Skeletal muscle tissue (tissue), 4 donors: ENCODE measurements around the gene NAA35. TPM values are rescaled to one million over a fixed set of nuclear protein-coding genes. Genes with fewer than 3 reads are reported as not detected.

Source experiments
- H3K27ac ChIP-seq: one replicate; pipeline ENCODE4 v1.7.0; 2013; ENCODE audit warnings: mild to moderate bottlenecking, low read depth, low read length, inconsistent platforms
- H3K27me3 ChIP-seq, 3 donors: one replicate each; pipeline ENCODE4 v1.7.0; 2013; ENCODE audit warnings: low read length in 3 of 3; ENCODE audit not compliant: control insufficient read depth in 3 of 3, insufficient read depth in 3 of 3
- H3K36me3 ChIP-seq, 3 donors: one replicate each; pipeline ENCODE4 v1.7.0; 2013; ENCODE audit warnings: low read length in 3 of 3; ENCODE audit not compliant: control insufficient read depth in 3 of 3, insufficient read depth in 3 of 3
- H3K4me1 ChIP-seq, 3 donors: one replicate each; pipeline ENCODE4 v1.7.0; 2013; ENCODE audit warnings: low read length in 3 of 3, mild to moderate bottlenecking in 3 of 3; ENCODE audit not compliant: control insufficient read depth in 3 of 3, insufficient read depth in 3 of 3
- H3K4me3 ChIP-seq, 3 donors: one replicate each; pipeline ENCODE4 v1.7.0; 2013; ENCODE audit warnings: low read length in 3 of 3
- H3K9ac ChIP-seq, 3 donors: one replicate each; pipeline ENCODE4 v1.7.0; 2013; ENCODE audit warnings: low read length in 3 of 3, mild to moderate bottlenecking in 3 of 3, moderate library complexity in 2 of 3, low read depth in 1 of 3
- H3K9me3 ChIP-seq, 3 donors: one replicate each; pipeline ENCODE4 v1.7.0; 2013; ENCODE audit warnings: low read length in 3 of 3; ENCODE audit not compliant: control insufficient read depth in 3 of 3
- total RNA-seq: library from RNA; depleted of rRNA; stranded (reverse); fragments of >200 nt; gene quantifications from one replicate; pipeline ENCODE4 v1.2.3, GENCODE V29; 2014
- donor health status: Osteomylitis.

NAA35 gene
- total RNA-seq, 1 donor from 2014 or later: 20.9 TPM

DNA sequence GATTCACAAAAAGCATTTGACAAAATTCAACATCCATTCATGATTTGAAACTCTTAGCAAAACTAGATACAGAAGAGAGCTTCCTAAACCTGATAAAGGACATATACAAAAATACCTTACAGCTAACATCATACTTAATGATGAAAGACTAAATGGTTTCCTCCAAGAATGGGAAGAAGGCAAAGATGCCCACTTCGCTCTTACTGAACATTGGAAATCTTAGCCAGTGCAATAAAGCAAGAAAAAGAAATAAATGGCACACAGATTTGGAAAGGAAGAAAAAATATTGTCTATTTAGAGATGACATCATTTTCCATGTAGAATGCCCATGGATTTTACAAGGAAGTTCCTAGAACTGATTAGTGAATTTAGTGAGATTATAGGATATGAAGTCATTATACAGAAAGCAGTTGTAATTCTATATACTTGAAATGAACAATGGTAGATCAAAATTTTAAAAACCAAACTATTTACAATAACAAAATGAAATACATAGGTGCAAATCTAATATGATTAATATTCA is 64.4 kb downstream of the NAA35 start:
- H3K27ac ChIP-seq: no peak overlapping the region

DNA sequence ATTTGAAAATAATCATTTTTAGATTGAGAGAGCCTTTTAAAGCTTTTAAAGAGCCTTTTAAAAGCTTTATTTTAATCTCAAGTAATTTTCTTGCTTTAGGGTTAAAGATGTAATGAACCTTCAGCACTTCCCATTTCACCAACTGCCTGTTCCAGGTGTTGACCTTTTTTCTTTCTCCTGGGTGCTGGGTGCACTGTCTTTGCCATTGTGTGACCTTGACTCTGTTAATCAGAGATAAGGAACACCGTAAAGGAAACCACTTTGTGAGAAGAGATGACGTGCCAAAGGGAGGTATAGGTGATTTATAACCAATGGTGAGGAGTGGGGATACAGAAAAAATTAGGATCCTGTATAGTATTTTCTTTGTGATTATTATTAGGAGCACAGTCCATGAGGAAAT is 68.2 kb downstream of the NAA35 start:
- H3K36me3 ChIP-seq: peaks cover 7 to 36% (median 29%) of the 10 kb centered on the region in 3 donors
- peaks cover 0 to 5% (median 0%) of the 10 kb centered on the region in 3 donors for H3K9me3 ChIP-seq

More for the DNA sequence above, 64.4 kb downstream of the NAA35 start:
- peaks cover 0 to 5% (median 0%) of the 10 kb centered on the region in 3 donors for H3K9me3 ChIP-seq
- H3K27me3 ChIP-seq: no peaks in the 10 kb centered on the region
- no peak overlapping the region for H3K9ac ChIP-seq
- peaks cover 7 to 29% (median 27%) of the 10 kb centered on the region in 3 donors for H3K36me3 ChIP-seq
- H3K4me3 ChIP-seq: no peak overlapping the region
- no peaks in the 10 kb centered on the region for H3K4me1 ChIP-seq

DNA sequence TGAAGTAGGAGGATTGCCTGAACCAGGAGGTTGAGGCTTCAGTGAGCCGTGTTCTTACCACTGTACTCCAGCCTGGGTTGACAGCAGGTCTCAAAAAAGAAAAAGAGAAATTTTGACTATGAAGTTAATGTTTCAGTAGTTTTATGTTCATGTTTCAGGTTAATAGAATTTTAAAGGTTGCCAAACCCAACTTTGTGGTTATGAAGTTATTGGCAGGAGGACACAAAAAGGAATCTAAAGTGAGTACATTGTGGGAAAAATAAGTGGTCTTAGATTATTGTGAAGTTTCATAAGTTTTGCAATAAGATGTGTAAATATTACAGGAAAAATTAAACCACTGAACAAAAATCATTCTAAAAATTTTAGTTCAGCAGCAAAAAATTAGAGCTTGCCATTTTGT is 79.8 kb downstream of the NAA35 start:
- Histone ChIP-seq H3K4me3 (no peak overlapping the region), H3K4me1 (no peaks in the 10 kb centered on the region), H3K27me3 (no peaks in the 10 kb centered on the region), H3K9ac (no peak overlapping the region), H3K27ac (no peak overlapping the region), H3K36me3 (peaks cover 9 to 39% (median 28%) of the 10 kb centered on the region in 3 donors), H3K9me3 (no peaks in the 10 kb centered on the region)

More for the DNA sequence above, 68.2 kb downstream of the NAA35 start:
- Histone ChIP-seq H3K9ac (no peak overlapping the region), H3K4me1 (no peaks in the 10 kb centered on the region), H3K27ac (no peak overlapping the region), H3K27me3 (no peaks in the 10 kb centered on the region), H3K4me3 (no peak overlapping the region)

DNA sequence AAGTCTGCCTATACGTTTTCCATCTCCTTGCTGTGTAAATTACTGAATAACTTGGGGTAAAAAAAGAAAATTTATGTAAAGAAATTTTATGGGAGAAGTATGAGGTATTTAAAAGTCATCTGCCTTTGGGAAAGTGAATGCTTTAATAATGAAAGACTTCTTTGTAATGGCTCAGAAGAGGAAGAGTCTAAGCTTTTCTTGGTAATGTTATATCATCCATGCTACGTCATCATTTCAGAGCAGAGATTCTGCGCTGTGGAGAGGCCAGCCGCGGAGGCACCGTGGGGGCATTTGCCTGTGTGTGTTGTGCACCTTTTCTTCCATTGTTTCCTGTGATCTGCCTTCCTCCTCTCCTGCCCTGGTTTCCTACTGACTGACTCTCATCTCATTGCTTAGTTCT is 80.2 kb downstream of the NAA35 start:
- Histone ChIP-seq H3K36me3 (peaks cover 9 to 39% (median 28%) of the 10 kb centered on the region in 3 donors), H3K4me1 (no peaks in the 10 kb centered on the region), H3K9me3 (no peaks in the 10 kb centered on the region), H3K9ac (no peak overlapping the region), H3K4me3 (no peak overlapping the region), H3K27me3 (no peaks in the 10 kb centered on the region), H3K27ac (no peak overlapping the region)

DNA sequence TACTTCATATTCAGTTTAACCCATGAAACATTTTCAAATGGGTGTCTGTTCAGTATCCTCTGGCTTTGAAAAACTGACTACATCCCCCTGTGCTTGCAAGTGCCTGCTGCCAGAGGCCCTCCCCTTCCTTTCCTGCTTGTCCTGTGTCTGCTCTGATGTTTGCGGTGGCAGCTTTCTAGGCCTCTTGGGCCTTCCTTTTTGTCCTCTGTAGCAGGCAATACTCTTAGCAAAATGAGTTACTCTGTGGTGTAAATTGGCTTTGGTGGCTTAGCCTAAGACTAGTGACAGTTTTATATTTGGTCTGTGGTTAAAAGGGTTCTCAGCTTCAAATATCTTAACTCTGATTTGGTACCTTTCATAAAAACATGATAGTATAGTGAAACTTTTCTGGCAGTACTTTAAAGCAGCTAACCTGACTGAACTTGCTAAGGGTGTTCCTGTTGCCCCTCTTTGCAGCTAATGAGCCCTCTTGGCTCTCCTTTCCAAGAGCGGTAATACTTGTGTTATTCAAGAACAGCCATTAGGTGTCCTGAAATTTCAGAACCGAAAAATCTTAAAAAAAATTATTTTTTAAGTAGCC is 81.8 kb downstream of the NAA35 start:
- H3K36me3 ChIP-seq: peaks cover 13 to 44% (median 28%) of the 10 kb centered on the region in 3 donors
- H3K4me3 ChIP-seq: no peak overlapping the region
- H3K27ac ChIP-seq: no peak overlapping the region
- H3K9ac ChIP-seq: no peak overlapping the region
- H3K9me3 ChIP-seq: no peaks in the 10 kb centered on the region
- no peaks in the 10 kb centered on the region for H3K4me1 ChIP-seq
- H3K27me3 ChIP-seq: no peaks in the 10 kb centered on the region

DNA sequence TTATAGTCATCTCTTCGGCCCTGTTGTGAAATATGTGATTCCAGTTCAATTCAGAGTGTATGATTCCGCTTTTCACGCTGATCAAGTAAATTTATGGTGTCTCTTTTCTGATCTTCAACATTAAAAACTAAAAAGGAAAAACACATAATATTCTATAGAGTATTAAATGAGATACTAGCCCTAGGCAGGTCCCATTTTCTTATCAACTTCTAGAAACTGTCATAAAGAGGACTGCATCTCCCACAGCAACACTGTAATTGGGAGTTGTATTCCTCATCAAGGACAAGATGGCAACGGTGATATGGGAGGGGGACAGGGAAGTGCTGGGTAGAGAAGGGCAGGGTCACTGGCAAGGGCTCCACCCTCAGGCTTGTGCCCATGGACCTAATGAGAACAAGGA is 86.8 kb downstream of the NAA35 start:
- Histone ChIP-seq H3K9me3 (no peaks in the 10 kb centered on the region), H3K4me1 (no peaks in the 10 kb centered on the region), H3K9ac (no peak overlapping the region), H3K4me3 (no peak overlapping the region), H3K27me3 (no peaks in the 10 kb centered on the region), H3K36me3 (peaks cover 12 to 28% (median 21%) of the 10 kb centered on the region in 3 donors), H3K27ac (no peak overlapping the region)

DNA sequence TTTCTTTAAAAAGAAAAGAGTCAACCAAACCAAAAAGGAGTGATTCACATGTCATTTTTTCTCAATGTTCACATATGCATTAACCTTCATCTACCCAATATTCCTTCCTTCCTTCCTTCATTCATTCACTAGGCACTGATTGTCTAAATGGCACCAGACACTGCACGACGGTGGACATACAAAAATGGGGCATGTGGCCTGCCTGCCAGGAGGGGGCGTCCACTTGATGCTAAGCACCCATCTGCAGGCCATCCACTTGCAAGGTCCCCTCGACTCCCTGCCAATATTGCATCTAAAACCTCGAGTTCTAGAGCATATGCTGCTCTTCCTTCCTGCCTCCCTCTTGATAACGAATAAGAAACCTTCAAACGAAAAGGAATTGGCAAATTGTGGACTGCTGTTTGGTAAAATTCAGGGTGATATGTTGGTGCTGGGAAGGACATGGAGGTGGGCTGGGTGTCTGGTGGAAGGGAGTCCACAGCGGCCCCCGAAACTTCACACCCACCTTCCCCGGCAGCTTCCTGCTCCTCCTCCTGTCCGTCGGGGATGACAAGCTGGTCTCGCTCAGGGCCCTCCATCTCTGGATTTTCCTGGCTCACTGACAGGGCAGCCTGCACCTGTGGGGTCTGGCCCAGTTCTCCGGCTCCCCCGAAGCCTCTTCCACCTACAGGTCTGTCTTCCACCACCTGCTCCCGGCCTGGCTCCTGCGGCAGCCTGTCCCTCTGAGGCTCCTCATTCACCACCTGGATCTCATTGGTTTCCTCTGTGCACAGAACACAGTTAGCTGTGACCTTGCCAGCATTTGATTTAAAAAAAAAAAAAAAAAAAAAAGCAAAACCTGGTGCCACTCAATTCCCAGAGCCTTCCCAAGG is 94.2 kb downstream of the NAA35 start:
- no peaks in the 10 kb centered on the region for H3K4me1 ChIP-seq
- no peak overlapping the region for H3K9ac ChIP-seq
- no peak overlapping the region for H3K4me3 ChIP-seq
- H3K36me3 ChIP-seq: peaks cover 0 to 4% (median 0%) of the 10 kb centered on the region in 3 donors
- H3K27me3 ChIP-seq: no peaks in the 10 kb centered on the region
- no peaks in the 10 kb centered on the region for H3K9me3 ChIP-seq
- no peak overlapping the region for H3K27ac ChIP-seq

DNA sequence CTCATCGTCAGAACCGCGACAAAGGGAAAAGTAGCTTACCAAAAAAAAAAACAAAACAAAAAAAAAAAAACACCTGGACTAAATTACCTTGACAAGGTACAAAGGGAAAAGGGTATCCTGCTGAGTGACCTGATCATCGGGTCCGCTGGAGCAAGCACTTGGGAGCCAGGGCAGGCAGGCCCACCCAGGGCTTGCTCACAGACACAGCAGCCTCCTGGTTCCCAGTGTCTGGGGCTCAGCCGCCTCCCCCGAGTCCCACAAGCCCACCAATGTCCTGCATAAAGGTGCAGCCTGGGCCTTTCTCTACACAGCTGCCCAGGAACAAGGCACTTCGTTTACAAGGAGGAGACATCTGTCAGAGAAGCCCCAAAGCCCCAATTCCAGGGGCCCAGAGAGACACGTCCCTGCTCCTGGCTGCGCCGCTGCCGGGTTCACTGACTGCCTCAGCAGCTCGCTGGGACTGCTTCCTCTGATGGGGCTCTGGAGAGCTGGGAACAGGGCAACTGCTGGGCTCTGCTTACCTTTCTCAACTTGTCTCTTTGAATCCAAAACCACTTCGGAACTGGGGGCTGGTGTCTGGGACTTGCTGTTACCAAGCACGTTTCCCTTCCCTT is 95.0 kb downstream of the NAA35 start:
- Histone ChIP-seq H3K9me3 (no peaks in the 10 kb centered on the region), H3K36me3 (peaks cover 0 to 4% (median 0%) of the 10 kb centered on the region in 3 donors), H3K27me3 (no peaks in the 10 kb centered on the region), H3K9ac (no peak overlapping the region), H3K4me3 (no peak overlapping the region), H3K27ac (no peak overlapping the region), H3K4me1 (no peaks in the 10 kb centered on the region)

DNA sequence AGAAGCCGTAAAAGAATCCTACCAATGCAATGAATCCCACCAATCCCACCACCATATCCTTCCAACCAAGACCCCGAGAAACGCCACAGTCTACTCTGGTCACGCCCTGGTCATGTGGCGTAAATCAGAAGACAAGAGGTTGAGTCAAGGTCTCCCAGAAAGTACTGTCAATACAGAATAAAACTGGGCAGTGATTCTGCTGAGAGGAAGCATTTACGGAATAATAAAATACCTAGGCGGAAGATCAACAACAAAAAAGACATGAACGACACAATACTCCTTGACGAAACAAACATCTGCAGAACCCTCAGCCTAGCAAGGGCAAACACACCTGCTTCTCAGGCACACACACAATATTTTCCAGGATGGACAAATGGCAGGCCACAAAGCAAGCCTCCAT is 95.6 kb downstream of the NAA35 start:
- H3K27ac ChIP-seq: no peak overlapping the region
- H3K27me3 ChIP-seq: no peaks in the 10 kb centered on the region
- H3K4me3 ChIP-seq: no peak overlapping the region
- peaks cover 0 to 4% (median 0%) of the 10 kb centered on the region in 3 donors for H3K36me3 ChIP-seq
- H3K4me1 ChIP-seq: no peaks in the 10 kb centered on the region
- H3K9me3 ChIP-seq: no peaks in the 10 kb centered on the region
- H3K9ac ChIP-seq: no peak overlapping the region
